Measurements from ENCODE around the gene RPL7L1.

RPL7L1 gene

GRCh38 chr6:42936398-42936797 is 57.0 kb downstream of the RPL7L1 start:
- DNase-seq: no peak

GRCh38 chr6:42937548-42938427 is 58.4 kb downstream of the RPL7L1 start:
- DNase-seq: no peak

GRCh38 chr6:42938428-42938796 is 59.0 kb downstream of the RPL7L1 start:
- no peak for DNase-seq

GRCh38 chr6:42938987-42939809 is 59.8 kb downstream of the RPL7L1 start:
- DNase-seq: no peak

Data from activated CD4-positive, alpha-beta T cell treated with anti-CD3 and anti-CD28 coated beads, Interleukin-2, amount 50 U/mL, for 4 hours (primary cell).